Measurements from ENCODE around the gene SLC13A3.
A peak's percentile ranks its signal among the peaks of the same experiment; 100 is the strongest.

The SLC13A3 gene

GRCh38 chr20:46629341-46629740 lies 21.9 kb downstream of the SLC13A3 start:
- intact Hi-C loops (cut with micrococcal nuclease): no loop called here
- Mint-ChIP-seq H3K27ac (no peak overlapping the region), H3K9me3 (peaks cover 14% of the 10 kb centered on the region), H3K4me1 (ENCODE audit: low read depth) (peaks cover 45% of the 10 kb centered on the region), H3K36me3 (ENCODE audit: low read depth) (no peaks in the 10 kb centered on the region), H3K4me3 (no peak overlapping the region), H3K27me3 (peaks cover 38% of the 10 kb centered on the region)

GRCh38 chr20:46627234-46627633 lies 24.0 kb downstream of the SLC13A3 start:
- no peak overlapping the region for H3K27ac Mint-ChIP-seq
- intact Hi-C loops (cut with micrococcal nuclease): no loop called here
- H3K9me3 Mint-ChIP-seq: peaks cover 22% of the 10 kb centered on the region
- no peak overlapping the region for H3K4me3 Mint-ChIP-seq
- H3K27me3 Mint-ChIP-seq: peaks cover 45% of the 10 kb centered on the region
- peaks cover 44% of the 10 kb centered on the region for H3K4me1 Mint-ChIP-seq (ENCODE audit: low read depth)
- no peaks in the 10 kb centered on the region for H3K36me3 Mint-ChIP-seq (ENCODE audit: low read depth)

GRCh38 chr20:46626758-46627157 lies 24.5 kb downstream of the SLC13A3 start:
- H3K4me3 Mint-ChIP-seq: no peak overlapping the region
- H3K36me3 Mint-ChIP-seq (ENCODE audit: low read depth): no peaks in the 10 kb centered on the region
- peaks cover 45% of the 10 kb centered on the region for H3K27me3 Mint-ChIP-seq
- H3K9me3 Mint-ChIP-seq: peaks cover 22% of the 10 kb centered on the region
- H3K27ac Mint-ChIP-seq: no peak overlapping the region
- intact Hi-C loops (cut with micrococcal nuclease): no loop called here
- H3K4me1 Mint-ChIP-seq (ENCODE audit: low read depth): peaks cover 39% of the 10 kb centered on the region

GRCh38 chr20:46625875-46626373 lies 25.3 kb downstream of the SLC13A3 start:
- intact Hi-C loops (cut with micrococcal nuclease): no loop called here
- H3K4me3 Mint-ChIP-seq: no peak overlapping the region
- H3K4me1 Mint-ChIP-seq (ENCODE audit: low read depth): peaks cover 32% of the 10 kb centered on the region
- H3K36me3 Mint-ChIP-seq (ENCODE audit: low read depth): no peaks in the 10 kb centered on the region
- H3K9me3 Mint-ChIP-seq: peaks cover 22% of the 10 kb centered on the region
- peaks cover 46% of the 10 kb centered on the region for H3K27me3 Mint-ChIP-seq
- peak overlapping the region; percentile 6 for H3K27ac Mint-ChIP-seq

GRCh38 chr20:46624946-46625345 lies 26.3 kb downstream of the SLC13A3 start:
- Mint-ChIP-seq H3K4me3 (no peak overlapping the region), H3K9me3 (peaks cover 19% of the 10 kb centered on the region), H3K36me3 (ENCODE audit: low read depth) (no peaks in the 10 kb centered on the region), H3K27me3 (peaks cover 50% of the 10 kb centered on the region), H3K4me1 (ENCODE audit: low read depth) (peaks cover 24% of the 10 kb centered on the region), H3K27ac (no peak overlapping the region)
- intact Hi-C loops (cut with micrococcal nuclease): no loop called here

- Mint-ChIP-seq H3K27ac (no peak overlapping the region), H3K36me3 (ENCODE audit: low read depth) (no peaks in the 10 kb centered on the region), H3K4me1 (ENCODE audit: low read depth) (peaks cover 24% of the 10 kb centered on the region), H3K9me3 (peaks cover 10% of the 10 kb centered on the region), H3K27me3 (peaks cover 54% of the 10 kb centered on the region), H3K4me3 (no peak overlapping the region)
- intact Hi-C loops (cut with micrococcal nuclease): no loop called here
Observed at GRCh38 chr20:46622165-46622564, 29.1 kb downstream of the SLC13A3 start.

- peaks cover 20% of the 10 kb centered on the region for H3K4me1 Mint-ChIP-seq (ENCODE audit: low read depth)
- intact Hi-C loops (cut with micrococcal nuclease): no loop called here
- peaks cover 10% of the 10 kb centered on the region for H3K9me3 Mint-ChIP-seq
- peaks cover 51% of the 10 kb centered on the region for H3K27me3 Mint-ChIP-seq
- no peak overlapping the region for H3K27ac Mint-ChIP-seq
- H3K4me3 Mint-ChIP-seq: no peak overlapping the region
- no peaks in the 10 kb centered on the region for H3K36me3 Mint-ChIP-seq (ENCODE audit: low read depth)
Observed at GRCh38 chr20:46621492-46621891, 29.8 kb downstream of the SLC13A3 start.

- Mint-ChIP-seq H3K4me3 (no peak overlapping the region), H3K27ac (no peak overlapping the region), H3K4me1 (ENCODE audit: low read depth) (no peaks in the 10 kb centered on the region), H3K36me3 (ENCODE audit: low read depth) (no peaks in the 10 kb centered on the region), H3K27me3 (peaks cover 52% of the 10 kb centered on the region), H3K9me3 (peaks cover 9% of the 10 kb centered on the region)
- intact Hi-C loops (cut with micrococcal nuclease): no loop called here
Observed at GRCh38 chr20:46619445-46619844, 31.8 kb downstream of the SLC13A3 start.

GRCh38 chr20:46618316-46619100 lies 32.8 kb downstream of the SLC13A3 start:
- no peaks in the 10 kb centered on the region for H3K36me3 Mint-ChIP-seq (ENCODE audit: low read depth)
- peaks cover 52% of the 10 kb centered on the region for H3K27me3 Mint-ChIP-seq
- H3K9me3 Mint-ChIP-seq: no peaks in the 10 kb centered on the region
- intact Hi-C loops (cut with micrococcal nuclease): no loop called here
- no peak overlapping the region for H3K4me3 Mint-ChIP-seq
- H3K4me1 Mint-ChIP-seq (ENCODE audit: low read depth): peaks cover 2% of the 10 kb centered on the region
- H3K27ac Mint-ChIP-seq: no peak overlapping the region

- H3K36me3 Mint-ChIP-seq (ENCODE audit: low read depth): no peaks in the 10 kb centered on the region
- H3K27me3 Mint-ChIP-seq: peaks cover 42% of the 10 kb centered on the region
- H3K27ac Mint-ChIP-seq: no peak overlapping the region
- peaks cover 5% of the 10 kb centered on the region for H3K4me1 Mint-ChIP-seq (ENCODE audit: low read depth)
- no peak overlapping the region for H3K4me3 Mint-ChIP-seq
- H3K9me3 Mint-ChIP-seq: no peaks in the 10 kb centered on the region
- intact Hi-C loops (cut with micrococcal nuclease): no loop called here
Observed at GRCh38 chr20:46614503-46614902, 36.8 kb downstream of the SLC13A3 start.

GRCh38 chr20:46610145-46610544 lies 41.1 kb downstream of the SLC13A3 start:
- H3K27me3 Mint-ChIP-seq: peaks cover 23% of the 10 kb centered on the region
- H3K36me3 Mint-ChIP-seq (ENCODE audit: low read depth): no peaks in the 10 kb centered on the region
- no peak overlapping the region for H3K4me3 Mint-ChIP-seq
- no peaks in the 10 kb centered on the region for H3K9me3 Mint-ChIP-seq
- intact Hi-C loops (cut with micrococcal nuclease): no loop called here
- H3K27ac Mint-ChIP-seq: no peak overlapping the region
- peaks cover 5% of the 10 kb centered on the region for H3K4me1 Mint-ChIP-seq (ENCODE audit: low read depth)

- peaks cover 21% of the 10 kb centered on the region for H3K27me3 Mint-ChIP-seq
- no peak overlapping the region for H3K4me3 Mint-ChIP-seq
- peaks cover 8% of the 10 kb centered on the region for H3K4me1 Mint-ChIP-seq (ENCODE audit: low read depth)
- intact Hi-C loops (cut with micrococcal nuclease): no loop called here
- H3K36me3 Mint-ChIP-seq (ENCODE audit: low read depth): no peaks in the 10 kb centered on the region
- H3K27ac Mint-ChIP-seq: no peak overlapping the region
- H3K9me3 Mint-ChIP-seq: no peaks in the 10 kb centered on the region
Observed at GRCh38 chr20:46609043-46609442, 42.2 kb downstream of the SLC13A3 start.

GRCh38 chr20:46607849-46608497 lies 43.3 kb downstream of the SLC13A3 start:
- H3K4me3 Mint-ChIP-seq: no peak overlapping the region
- no peaks in the 10 kb centered on the region for H3K9me3 Mint-ChIP-seq
- intact Hi-C loops (cut with micrococcal nuclease): no loop called here

GRCh38 chr20:46607191-46607848 lies 43.9 kb downstream of the SLC13A3 start:
- Mint-ChIP-seq H3K36me3 (ENCODE audit: low read depth) (no peaks in the 10 kb centered on the region), H3K4me3 (no peak overlapping the region), H3K9me3 (no peaks in the 10 kb centered on the region), H3K4me1 (ENCODE audit: low read depth) (peaks cover 5% of the 10 kb centered on the region), H3K27ac (no peak overlapping the region), H3K27me3 (peaks cover 14% of the 10 kb centered on the region)
- intact Hi-C loops (cut with micrococcal nuclease): no loop called here

More at GRCh38 chr20:46607849-46608497, 43.3 kb downstream of the SLC13A3 start:
- Mint-ChIP-seq H3K27me3 (peaks cover 14% of the 10 kb centered on the region), H3K4me1 (ENCODE audit: low read depth) (peaks cover 5% of the 10 kb centered on the region), H3K27ac (no peak overlapping the region), H3K36me3 (ENCODE audit: low read depth) (no peaks in the 10 kb centered on the region)

All from dendritic cell treated with granulocyte-macrophage colony-stimulating factor and Interleukin-4, amounts not matched to agents 40 ng/mL and 50 ng/mL, for 4 days (primary cell).